Activated T-cell treated with anti-CD3 and anti-CD28 coated beads, Interleukin-2, amount 50 U/mL, for 1 hour (primary cell): ENCODE results near the gene TIE1.

Experiments
- DNase-seq: peaks from one replicate; pipeline ENCODE4 v3.0.0-alpha.2; 2020

Gene TIE1

DNA sequence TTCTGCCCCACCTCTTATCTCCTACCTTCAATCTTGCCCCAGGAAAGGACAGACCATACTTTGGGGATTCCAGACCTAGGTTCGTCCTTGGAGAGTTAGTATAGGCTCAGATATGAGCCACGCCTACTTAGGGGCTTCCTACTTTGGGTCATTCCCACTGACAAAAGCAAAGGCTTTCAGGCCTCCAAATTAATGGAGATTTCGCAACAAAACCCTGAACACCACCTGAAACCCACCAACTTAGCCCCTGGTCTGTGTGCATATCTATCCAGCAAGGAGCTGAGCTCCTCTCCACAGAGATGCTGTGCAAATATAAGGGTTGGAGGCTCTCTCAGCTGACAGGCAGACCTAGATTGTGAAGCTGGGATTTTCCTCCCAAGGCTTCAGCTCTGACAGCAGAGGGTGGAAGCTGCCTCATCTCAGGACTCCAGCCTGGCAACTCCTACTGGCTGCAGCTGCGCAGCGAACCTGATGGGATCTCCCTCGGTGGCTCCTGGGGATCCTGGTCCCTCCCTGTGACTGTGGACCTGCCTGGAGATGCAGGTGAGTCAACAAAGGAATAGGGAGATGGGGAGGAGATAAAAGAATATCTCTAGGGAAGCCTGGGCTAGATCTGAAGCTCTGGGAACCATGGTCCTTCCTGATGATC lies 38.9 kb downstream of the TIE1 start:
- DNase-seq, result no peak

DNA sequence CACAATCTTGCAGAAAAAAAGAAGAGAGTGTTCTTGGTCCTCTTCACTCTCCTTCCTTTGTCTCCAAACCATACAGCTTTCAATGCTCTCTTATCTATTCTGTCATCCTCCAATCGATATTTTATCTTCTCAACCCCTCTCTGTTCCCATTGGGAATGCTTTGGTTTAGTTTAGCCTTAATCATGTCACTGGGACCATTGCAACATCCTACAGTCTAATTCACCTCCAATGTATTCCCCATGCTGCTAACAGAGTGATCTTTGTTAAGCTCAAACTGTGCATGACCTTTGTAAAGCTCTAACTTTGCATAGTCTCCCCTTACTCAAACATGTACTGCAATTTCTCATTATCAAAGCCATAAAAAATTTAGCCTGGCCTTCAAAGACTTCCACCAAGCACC lies 39.8 kb downstream of the TIE1 start:
- no peak for DNase-seq

DNA sequence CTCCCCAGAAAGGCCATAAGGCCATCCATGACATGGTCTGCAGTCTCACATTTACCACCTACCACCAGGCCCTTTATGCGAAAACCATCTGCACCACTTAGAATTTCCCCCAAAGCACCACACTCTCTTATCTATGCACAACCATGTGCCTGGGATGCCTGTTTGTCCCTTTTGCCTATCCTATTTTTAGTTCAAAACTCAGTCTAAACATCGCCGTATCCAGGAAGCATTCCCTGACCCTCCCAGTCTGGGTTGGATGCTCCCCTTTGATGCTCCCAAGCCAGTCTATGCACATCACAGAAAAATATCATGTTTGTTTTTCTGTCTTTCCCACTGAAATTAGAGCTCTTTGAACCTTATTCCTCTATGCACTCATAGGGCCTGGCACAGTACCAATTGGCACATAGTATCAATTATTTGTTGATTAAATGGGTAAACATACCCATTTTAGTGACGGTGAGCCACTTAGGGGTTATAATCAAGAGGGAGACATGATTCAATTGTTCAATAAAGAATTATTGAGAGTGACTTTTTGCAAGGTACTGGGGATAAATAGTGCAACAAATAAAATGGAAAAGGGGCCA lies 43.6 kb downstream of the TIE1 start:
- no peak for DNase-seq

- DNase-seq, result no peak
Measured at GRCh38 chr1:43345120-43345519, 44.3 kb downstream of the TIE1 start.

DNA sequence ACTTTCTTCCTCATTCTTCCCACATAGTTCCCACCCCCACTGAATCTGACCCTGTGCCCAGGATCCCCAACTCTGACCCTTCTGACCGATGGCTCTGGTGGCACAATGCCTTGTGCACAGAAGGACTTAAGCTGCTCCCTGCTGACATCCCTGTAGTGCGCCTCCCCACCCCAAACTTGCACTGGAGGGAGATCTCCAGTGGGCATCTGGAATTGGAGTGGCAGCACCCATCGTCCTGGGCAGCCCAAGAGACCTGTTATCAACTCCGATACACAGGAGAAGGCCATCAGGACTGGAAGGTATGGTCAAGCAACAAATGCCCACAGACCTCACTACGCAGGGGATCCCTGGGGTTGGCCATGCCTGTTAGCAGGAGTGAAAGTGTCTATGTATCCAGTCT lies 45.9 kb downstream of the TIE1 start:
- no peak for DNase-seq

DNA sequence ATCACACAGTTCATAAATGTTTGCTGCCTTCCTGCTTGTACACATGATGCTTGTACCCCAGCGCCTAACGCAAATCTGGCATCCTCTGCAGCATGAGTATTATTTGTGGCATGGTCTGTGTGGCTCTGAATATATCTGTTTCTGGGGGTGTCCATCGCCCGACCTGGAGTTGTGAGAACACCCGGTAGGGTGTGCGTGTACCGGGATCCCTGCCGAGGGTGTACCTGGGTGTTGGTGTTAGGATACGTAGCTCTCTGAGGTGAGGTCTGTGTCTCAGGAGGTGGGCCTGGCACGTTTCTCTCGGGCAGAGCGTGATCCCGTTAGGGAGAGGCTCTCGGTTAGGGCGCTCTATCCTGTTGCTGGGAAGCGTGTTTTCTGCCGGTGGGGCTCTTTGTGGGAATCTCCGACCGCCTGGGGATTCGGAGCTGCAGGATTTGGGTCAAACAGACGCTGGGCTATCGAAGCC lies 47.6 kb downstream of the TIE1 start:
- DNase-seq, result no peak

- DNase-seq, result peak; percentile 71
Measured at GRCh38 chr1:43348809-43349593, 48.2 kb downstream of the TIE1 start.

DNA sequence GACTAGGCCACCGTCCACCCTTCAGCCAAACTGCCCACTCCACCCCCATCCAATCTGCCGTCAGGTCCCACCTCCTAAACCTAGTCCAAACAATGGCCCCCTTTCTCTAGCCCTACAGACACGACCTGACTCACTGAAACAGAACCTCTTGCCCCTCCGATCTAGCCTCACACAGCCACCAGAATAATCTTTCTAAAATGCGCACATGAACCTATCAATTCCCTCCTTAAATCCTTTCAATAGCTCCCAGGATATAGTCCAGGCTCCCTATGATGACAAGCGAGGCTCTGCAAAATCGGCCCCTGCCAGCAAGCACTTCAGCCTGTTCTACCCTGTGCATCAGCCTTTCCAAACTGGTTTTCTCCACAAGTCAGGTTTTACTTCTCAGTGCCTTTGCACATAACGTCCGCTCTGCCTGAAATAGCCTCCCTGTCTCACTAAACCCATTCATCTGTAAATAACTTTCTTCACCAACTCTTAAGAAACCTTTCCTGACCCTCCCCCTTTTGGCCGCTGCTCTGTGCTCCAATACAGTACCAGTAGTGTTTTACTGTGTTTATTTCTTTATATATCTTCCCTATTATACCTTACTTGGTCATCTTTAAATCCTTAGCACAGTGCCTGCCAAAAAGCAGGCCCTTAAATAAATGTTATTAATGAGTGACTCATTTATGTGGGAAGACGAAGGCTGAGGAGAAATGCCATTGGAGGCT lies 49.0 kb downstream of the TIE1 start:
- no peak for DNase-seq

GRCh38 chr1:43350976-43351375 lies 50.2 kb downstream of the TIE1 start:
- no peak for DNase-seq

- no peak for DNase-seq
Measured at GRCh38 chr1:43351421-43352350, 50.9 kb downstream of the TIE1 start.

DNA sequence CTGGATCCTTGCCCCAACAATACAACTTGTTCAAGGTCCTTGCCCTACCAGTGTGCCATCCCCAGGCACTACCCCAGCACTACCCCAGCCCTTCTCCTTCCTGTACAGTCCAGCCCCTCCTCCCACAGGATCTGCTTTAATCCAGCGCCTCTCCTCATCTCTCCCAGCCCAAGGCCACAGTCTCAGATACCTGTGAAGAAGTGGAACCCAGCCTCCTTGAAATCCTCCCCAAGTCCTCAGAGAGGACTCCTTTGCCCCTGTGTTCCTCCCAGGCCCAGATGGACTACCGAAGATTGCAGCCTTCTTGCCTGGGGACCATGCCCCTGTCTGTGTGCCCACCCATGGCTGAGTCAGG lies 51.5 kb downstream of the TIE1 start:
- DNase-seq, result no peak

DNA sequence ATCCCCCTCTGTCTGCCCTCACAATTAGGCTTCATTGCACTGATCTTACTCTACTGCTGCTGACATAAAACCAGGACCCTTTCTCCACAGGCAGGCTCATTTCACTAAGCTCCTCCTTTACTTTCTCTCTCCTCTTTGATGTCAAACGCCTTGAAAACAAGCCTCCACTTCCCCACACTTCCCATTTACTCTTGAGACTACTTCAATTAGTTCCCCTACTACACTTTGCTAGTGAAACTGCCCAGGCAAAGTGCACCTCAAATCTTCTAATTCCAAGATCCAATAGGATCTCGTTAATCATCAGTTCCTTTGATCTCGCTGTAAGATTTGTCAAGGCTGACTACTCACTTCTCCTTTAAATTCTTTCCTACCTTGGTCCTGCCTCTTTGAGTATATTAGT lies 52.1 kb downstream of the TIE1 start:
- DNase-seq, result no peak

- DNase-seq, result no peak
Measured at GRCh38 chr1:43354471-43354870, 53.7 kb downstream of the TIE1 start.

DNA sequence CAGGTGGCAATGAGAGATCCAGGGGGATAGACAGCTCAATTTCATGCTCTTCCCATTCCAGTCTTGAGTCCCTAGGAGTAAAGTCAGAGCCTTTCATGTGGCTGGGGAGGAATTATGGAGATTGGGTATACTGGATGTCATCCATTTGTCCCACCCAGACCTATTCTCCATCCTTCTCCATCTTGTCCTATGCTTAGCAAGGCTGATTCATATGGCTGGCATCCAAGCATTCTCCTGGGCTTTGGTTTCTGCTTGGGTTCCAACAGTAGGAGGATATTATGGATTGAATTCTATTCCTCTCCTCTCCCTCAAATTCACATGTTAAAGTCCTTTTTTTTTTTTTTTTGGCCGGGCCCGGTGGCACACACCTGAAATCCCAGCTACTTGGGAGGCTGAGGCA lies 54.2 kb downstream of the TIE1 start:
- no peak for DNase-seq

GRCh38 chr1:43357251-43357650 lies 56.5 kb downstream of the TIE1 start:
- DNase-seq, result no peak

- DNase-seq, result no peak
Measured at GRCh38 chr1:43358121-43358745, 57.5 kb downstream of the TIE1 start.

- DNase-seq, result peak; percentile 97
Measured at GRCh38 chr1:43358746-43359693, 58.2 kb downstream of the TIE1 start, which contains the start of gene CDC20. TSS of gene CDC20 (plus strand) at chr1:43358981. CDS start at chr1:43359216, 235 bp downstream.

- no peak for DNase-seq
Measured at GRCh38 chr1:43359696-43360095, 58.9 kb downstream of the TIE1 start.

DNA sequence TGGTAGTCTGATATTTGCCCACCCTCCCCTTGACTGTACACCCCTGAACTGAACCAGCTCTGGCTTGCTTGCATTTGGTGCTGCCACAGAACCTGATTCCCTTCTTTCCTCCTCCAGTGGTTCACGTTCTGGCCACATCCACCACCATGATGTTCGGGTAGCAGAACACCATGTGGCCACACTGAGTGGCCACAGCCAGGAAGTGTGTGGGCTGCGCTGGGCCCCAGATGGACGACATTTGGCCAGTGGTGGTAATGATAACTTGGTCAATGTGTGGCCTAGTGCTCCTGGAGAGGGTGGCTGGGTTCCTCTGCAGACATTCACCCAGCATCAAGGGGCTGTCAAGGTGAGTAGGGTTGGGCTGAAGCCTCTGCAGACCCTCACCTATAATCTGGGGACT lies 59.8 kb downstream of the TIE1 start:
- DNase-seq, result no peak

GRCh38 chr1:43363283-43363934 lies 62.6 kb downstream of the TIE1 start:
- DNase-seq, result no peak
